ENCODE results near the gene TMEM82. TPM values are rescaled to one million over a fixed set of nuclear protein-coding genes. Genes with fewer than 3 reads are reported as not detected.
"Not testable (repeated sequence)": the region's sequence is repeated elsewhere in the genome, so short reads cannot be mapped to it uniquely, and the experiment has no call there.

TMEM82 gene
- total RNA-seq (2021; fragmentation: NEBNext Ultra II Directional; extraction: Animal tissue kit (Norgen Biotek cat#: 25700)) = not detected
- long read RNA-seq = 0 reads

DNA sequence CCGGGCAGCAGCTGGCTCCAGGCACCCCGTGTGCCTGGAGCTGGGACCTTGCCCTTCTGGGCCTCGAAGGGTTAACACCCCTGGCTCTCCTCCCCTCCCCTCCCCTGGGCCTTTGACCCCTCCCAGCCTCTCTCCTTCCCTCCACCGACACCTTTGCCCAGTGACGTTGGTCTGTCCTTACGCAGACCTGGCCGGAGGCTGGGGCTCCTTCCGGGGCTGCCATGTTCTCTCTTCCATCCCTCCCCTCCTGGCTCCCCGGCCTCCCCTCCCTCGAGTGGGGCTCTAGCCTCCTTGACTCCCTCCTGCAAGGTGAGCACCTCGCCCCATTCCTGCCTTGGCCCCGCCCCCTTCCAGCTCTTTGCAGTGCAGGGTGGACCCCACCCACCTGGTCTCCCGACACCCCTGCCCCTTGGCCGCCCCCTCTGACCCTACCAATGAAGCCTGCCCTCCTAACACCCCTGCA lies at the start of gene TMEM82:
Gene TMEM82, plus strand, starts transcription at position 161 of the 463 bp plus-strand sequence. Its CDS starts 61 bp downstream, at position 222.
- H3K36me3 Mint-ChIP-seq (ENCODE audit: low read depth) = no peaks in the 10 kb centered on the region
- no peak for TF ChIP-seq CTCF (IDR thresholded peaks at IDR 0.05)
- H3K27ac Mint-ChIP-seq = no peak within 1 kb of the TSS
- H3K4me3 Mint-ChIP-seq = no peak within 1 kb of the TSS; the same call in 1 of the 2 replicates
- H3K27me3 Mint-ChIP-seq (ENCODE audit: insufficient read depth) = peaks cover 1% of the 10 kb centered on the region; the same call in 1 of the 2 replicates
- no peaks in the 10 kb centered on the region for H3K9me3 Mint-ChIP-seq
- DNase-seq = no peak
- peaks cover 7% of the 10 kb centered on the region for H3K4me1 Mint-ChIP-seq (ENCODE audit: low read depth)

- H3K36me3 Mint-ChIP-seq (ENCODE audit: low read depth) = no peaks in the 10 kb centered on the region; the same call in 1 of the 2 replicates
- no peak overlapping the region for H3K27ac Mint-ChIP-seq
- no peak for DNase-seq
- H3K4me1 Mint-ChIP-seq (ENCODE audit: low read depth) = peaks cover 26% of the 10 kb centered on the region
- no peaks in the 10 kb centered on the region for H3K9me3 Mint-ChIP-seq
- no peak overlapping the region for H3K4me3 Mint-ChIP-seq
- no peaks in the 10 kb centered on the region for H3K27me3 Mint-ChIP-seq (ENCODE audit: insufficient read depth)
- no peak for TF ChIP-seq CTCF (IDR thresholded peaks at IDR 0.05)
These were observed 48.9 kb upstream of the TMEM82 start for GRCh38 chr1:15693371-15693770.

GRCh38 chr1:15696956-15697521 lies 45.3 kb upstream of the TMEM82 start:
- no peak overlapping the region for H3K4me3 Mint-ChIP-seq
- TF ChIP-seq CTCF (IDR thresholded peaks at IDR 0.05) = no peak
- peaks cover 4% of the 10 kb centered on the region; the same call in 1 of the 2 replicates for H3K36me3 Mint-ChIP-seq (ENCODE audit: low read depth)
- DNase-seq = no peak
- no peaks in the 10 kb centered on the region for H3K9me3 Mint-ChIP-seq
- H3K27me3 Mint-ChIP-seq (ENCODE audit: insufficient read depth) = no peaks in the 10 kb centered on the region
- H3K4me1 Mint-ChIP-seq (ENCODE audit: low read depth) = peaks cover 15% of the 10 kb centered on the region; the same call in 1 of the 2 replicates
- no peak overlapping the region for H3K27ac Mint-ChIP-seq

- no peak overlapping the region for H3K4me3 Mint-ChIP-seq
- TF ChIP-seq CTCF (IDR thresholded peaks at IDR 0.05) = no peak
- H3K9me3 Mint-ChIP-seq = no peaks in the 10 kb centered on the region
- H3K27me3 Mint-ChIP-seq (ENCODE audit: insufficient read depth) = no peaks in the 10 kb centered on the region
- no peak overlapping the region for H3K27ac Mint-ChIP-seq
- peaks cover 15% of the 10 kb centered on the region for H3K4me1 Mint-ChIP-seq (ENCODE audit: low read depth)
- peaks cover 4% of the 10 kb centered on the region; the same call in 1 of the 2 replicates for H3K36me3 Mint-ChIP-seq (ENCODE audit: low read depth)
- DNase-seq = no peak
These were observed 44.1 kb upstream of the TMEM82 start for GRCh38 chr1:15698201-15698600.

GRCh38 chr1:15699321-15699720 lies 43.0 kb upstream of the TMEM82 start:
- not testable (repeated sequence) for H3K4me3 Mint-ChIP-seq; H3K9me3 Mint-ChIP-seq; H3K36me3 Mint-ChIP-seq (ENCODE audit: low read depth); H3K27ac Mint-ChIP-seq; H3K27me3 Mint-ChIP-seq (ENCODE audit: insufficient read depth); DNase-seq
- H3K4me1 Mint-ChIP-seq (ENCODE audit: low read depth) = peaks cover 26% of the 10 kb centered on the region

DNA sequence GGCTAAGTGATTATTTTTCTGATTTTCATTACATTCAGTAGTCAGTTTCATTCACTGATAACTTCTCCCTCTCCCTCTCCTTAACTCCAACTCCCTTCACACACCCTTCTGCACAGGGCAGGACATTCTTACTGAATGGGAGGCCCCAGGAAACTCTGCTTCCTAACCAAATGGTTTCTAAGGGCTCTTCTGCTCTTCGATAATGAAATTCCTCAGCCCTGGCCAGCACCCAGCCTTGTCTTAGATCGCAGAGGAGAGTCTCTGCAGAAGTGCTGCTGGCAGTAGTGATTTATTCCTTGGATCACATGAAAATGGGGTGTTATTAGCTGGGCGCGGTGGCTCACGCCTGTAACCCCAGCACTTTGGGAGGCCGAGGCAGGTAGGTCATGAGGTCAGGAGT lies 41.8 kb upstream of the TMEM82 start:
- peaks cover 7% of the 10 kb centered on the region; the same call in 1 of the 2 replicates for H3K36me3 Mint-ChIP-seq (ENCODE audit: low read depth)
- TF ChIP-seq CTCF (IDR thresholded peaks at IDR 0.05) = no peak
- no peak overlapping the region; the same call in 1 of the 2 replicates for H3K27ac Mint-ChIP-seq
- H3K27me3 Mint-ChIP-seq (ENCODE audit: insufficient read depth) = peaks cover 2% of the 10 kb centered on the region; the same call in 1 of the 2 replicates
- no peak overlapping the region for H3K4me3 Mint-ChIP-seq
- no peaks in the 10 kb centered on the region for H3K9me3 Mint-ChIP-seq
- no peak for DNase-seq
- peaks cover 32% of the 10 kb centered on the region for H3K4me1 Mint-ChIP-seq (ENCODE audit: low read depth)

Data from HFFc6 (cell line).